Activated naive CD4-positive, alpha-beta T cell treated with Interleukin-2 at 50 U/mL for 16 hours (primary cell): ENCODE data around the gene HBE1.
"Not testable (repeated sequence)": the region's sequence is repeated elsewhere in the genome, so short reads cannot be mapped to it uniquely, and the experiment has no call there.

ENCODE experiments used
- DNase-seq: peaks from one replicate; pipeline ENCODE4 v3.0.0-alpha.2; 2020

HBE1 gene

DNA sequence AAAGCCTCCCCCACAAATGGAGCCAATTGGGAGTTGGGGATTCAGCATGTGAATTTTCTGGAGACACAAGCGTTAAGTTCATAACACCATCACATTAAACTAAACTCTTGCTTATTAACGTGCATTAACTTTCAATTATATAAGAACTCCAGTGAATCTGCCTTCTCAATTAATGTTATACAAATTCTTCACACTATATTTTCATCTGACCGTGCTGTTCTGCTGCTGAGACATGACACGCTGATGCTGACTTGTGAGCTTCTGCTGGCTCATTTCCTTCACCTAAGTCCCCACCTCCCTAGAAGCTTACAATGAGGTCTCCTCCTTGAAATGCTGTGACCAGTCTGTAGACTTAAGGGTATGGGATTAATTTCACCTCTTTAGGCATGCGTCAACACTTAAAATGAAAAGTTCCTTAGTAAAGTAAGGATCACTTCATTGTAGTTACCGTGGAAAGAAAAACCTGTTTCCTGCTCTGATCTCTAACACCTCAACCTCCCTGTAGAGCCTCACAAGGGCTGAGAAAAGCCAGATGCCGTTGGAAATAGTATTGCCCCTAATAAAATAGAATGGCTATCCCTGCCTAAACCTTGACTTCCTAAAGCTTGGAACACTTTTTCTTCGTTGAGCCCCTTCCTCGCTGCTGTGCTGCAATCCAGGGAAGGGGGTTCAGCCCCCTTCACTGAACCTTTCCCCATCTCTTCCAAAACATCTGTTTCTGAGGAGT, 17.4 kb downstream of the HBE1 start:
- DNase-seq: no peak

DNA sequence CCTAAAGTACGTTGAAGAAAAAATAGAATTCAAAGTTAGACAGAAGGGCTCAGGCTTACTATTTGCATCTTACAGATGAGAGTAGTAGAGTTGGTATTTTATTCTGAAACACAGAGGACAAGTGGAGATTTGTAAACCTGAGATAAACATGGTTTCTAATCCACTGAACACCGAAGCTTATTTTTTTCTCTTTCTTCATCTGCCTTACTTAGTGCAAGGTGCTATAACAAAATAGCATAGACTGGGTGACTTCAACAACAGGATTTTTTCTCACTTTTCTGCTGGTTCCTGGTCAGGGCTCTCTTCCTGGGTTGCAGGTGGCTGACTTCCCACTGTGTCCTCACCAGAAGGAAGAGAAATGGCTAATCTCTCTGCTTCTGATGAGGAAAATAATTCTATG, 18.0 kb downstream of the HBE1 start:
- no peak for DNase-seq

DNA sequence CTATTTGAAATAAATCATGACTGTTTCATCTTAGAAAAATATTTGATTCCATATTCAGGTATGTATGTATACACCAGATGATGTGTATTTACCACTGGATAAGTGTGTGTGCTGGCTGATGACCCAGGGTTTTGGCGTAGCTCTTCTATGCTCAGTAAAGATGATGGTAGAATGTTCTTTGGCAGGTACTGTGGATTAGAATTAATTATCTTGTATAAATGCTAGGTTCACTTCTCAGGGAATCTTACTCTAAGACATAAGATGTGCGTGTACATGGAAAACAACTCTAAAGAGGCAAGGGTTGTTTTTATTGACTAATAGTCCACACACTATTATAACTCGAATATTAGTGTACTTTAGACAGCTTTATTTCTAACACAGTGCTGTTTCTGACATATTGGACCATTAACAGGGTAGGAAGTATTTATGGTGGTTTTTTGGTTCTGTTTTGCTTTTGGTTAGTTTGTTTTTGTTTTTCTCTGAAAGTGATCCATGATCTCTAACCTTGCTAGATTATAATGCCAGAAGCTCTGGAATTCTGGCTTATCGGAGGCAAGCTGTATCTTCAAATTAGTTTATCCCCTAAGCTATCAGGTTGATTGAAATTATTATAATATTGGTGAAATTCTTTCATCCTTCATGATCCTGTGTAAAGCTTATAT, 19.1 kb downstream of the HBE1 start:
- no peak for DNase-seq

DNA sequence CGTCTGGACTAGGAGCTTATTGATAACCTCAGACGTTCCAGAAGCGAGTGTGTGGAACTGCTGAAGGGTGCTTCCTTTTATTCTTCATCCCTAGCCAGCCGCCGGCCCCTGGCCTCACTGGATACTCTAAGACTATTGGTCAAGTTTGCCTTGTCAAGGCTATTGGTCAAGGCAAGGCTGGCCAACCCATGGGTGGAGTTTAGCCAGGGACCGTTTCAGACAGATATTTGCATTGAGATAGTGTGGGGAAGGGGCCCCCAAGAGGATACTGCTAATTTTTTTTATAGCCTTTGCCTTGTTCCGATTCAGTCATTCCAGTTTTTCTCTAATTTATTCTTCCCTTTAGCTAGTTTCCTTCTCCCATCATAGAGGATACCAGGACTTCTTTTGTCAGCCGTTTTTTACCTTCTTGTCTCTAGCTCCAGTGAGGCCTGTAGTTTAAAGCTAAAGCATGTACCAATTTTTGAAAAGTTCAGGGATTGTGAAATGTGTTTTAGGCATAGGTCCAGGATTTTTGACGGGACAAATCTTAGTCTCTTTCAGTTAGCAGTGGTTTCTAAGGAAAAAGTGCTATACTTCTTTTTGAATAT, 19.8 kb downstream of the HBE1 start, which contains the start of gene HBG1:
HBG1 (minus strand) TSS at position 51 of the 590 bp plus-strand sequence. CDS start 53 bp downstream, outside the sequence.
- DNase-seq: not testable (repeated sequence)

DNA sequence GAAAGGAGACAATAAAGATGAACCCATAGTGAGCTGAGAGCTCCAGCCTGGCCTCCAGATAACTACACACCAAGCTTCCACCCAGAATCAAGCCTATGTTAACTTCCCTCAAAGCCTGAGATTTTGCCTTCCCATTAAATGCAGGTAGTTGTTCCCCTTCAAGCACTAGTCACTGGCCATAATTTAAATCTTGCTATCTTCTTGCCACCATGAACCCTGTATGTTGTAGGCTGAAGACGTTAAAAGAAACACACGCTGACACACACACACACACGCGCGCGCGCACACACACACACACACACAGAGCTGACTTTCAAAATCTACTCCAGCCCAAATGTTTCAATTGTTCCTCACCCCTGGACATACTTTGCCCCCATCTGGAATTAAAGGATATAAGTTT, 21.2 kb downstream of the HBE1 start:
- DNase-seq: not testable (repeated sequence)

DNA sequence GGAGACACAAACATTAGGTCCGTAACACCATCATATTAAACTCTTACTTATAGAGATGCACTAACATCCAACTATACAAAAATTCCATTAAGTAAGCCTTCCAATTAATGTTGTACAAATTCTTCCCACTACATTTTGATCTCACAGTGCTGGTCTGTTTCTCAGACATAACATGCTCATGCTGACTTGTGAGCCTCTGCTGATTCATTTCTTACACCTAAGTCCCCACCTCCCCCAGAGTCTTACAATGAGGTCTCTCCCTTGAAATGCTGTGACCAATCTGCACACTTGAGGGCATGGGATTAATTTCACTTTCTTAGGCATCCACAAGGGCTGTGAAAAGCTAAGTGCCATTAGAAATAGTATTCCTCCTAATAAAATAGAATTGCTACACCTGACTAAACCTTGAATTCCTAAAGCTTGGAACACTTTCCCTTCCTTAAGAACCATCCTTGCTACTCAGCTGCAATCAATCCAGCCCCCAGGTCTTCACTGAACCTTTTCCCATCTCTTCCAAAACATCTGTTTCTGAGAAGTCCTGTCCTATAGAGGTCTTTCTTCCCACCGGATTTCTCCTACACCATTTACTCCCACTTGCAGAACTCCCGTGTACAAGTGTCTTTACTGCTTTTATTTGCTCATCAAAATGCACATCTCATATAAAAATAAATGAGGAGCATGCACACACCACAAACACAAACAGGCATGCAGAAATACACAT, 22.1 kb downstream of the HBE1 start:
- DNase-seq: no peak

DNA sequence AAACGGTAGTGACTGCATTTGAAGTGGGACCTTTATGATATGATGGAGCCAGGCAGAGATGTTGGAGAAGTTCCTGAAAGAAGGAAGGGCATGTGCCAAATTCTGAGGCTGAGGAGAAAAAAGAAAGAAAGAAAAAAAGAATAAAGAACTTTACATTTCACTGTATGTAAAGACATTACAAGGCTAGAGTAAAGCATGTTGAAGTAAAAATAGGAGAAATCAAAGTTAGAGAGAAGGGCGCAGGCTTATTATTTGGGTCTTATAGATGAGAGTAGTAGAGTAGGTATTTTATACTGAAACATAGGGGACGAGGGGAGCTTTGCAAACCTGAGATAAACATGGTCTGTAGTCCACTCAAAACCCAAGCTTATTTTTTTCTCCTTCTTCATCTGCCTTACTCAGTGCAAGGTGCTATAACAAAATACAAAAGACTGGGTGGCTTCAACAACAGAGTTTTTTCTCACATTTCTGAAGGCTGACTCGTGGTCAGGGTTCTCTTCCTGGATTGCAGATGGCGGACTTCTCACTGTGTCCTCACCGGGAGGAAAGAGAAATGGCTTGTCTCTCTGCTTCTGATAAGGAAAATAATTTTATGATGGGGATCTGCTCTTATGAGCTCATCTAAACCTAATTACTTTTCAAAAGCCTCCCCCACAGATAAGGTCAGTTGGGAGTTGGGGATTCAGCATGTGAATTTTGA, 22.8 kb downstream of the HBE1 start:
- no peak for DNase-seq

DNA sequence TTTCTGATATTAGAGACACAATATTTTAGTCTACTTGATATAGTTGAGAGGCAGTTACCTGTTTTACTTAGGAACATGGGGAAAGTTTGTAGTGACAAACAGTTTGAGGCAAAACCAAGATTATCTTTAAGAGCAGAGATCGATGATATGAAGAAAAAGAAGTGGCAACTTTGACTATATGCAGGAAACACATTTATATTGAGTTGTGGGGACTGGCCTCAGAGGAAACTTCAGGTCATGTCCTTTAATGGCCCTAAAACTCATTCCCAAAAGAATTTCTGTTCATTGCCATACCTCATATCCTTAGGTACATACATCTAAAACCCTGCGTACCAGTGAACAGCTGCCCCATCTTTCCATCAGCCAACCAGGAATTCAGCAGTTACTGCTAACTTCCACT, 24.6 kb downstream of the HBE1 start:
- DNase-seq: no peak

DNA sequence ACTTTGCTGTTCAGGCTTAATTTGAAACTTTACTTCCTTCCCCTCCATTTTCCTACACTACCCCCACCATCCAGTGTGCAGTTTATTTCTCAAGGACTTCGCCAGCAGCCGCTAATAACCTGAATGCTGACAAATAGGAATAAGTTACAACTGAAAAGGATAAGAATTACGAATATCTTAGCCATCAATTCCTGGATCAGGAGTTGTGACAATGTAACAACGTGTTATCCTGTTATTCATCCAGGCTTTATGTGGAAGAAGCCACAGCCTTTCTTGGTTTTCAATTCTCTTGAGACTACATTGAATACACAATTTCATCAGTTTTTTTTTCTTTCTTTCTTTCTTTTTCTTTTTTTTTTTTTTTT, 25.9 kb downstream of the HBE1 start:
- no peak for DNase-seq

DNA sequence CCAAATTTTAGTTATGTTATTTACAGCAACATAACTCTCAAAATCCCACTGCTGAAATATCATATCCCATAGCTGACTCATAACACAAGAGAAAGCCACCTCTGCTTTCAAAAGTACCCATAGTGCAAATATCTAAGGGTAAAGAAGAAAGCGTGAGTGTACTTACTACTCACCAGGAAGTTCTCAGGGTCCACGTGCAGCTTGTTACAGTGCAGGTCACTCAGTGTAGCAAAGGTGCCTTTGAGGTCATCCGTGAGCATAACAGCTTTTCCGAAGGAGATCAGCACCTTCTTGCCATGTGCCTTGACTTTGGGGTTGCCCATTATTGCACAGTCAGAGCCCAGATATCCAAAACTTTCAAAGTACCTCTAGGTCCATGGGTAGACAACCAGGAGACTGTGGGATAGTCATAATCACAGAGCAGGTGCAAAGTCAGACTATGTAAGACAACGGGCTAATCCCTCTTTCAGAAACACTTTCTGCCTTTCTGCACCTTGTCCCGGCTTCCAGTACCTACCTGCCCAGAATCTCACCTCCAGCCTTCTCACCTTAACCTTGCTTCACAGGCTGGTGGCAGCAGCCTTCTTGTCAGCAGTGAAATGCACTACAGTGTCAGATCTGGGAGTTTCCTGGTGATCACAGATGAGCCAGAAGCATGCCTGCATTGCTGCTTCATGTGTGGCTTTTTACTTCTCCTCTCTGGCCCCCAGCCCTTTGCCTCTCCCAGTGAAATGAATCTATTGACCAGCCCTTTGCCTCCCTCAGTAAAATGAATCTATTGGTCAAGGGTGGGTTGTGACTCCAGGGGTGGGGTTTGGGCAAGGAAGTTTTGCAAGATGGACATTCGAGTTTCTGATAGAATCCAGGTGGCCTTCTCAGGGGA, 26.6 kb downstream of the HBE1 start:
- no peak for DNase-seq

DNA sequence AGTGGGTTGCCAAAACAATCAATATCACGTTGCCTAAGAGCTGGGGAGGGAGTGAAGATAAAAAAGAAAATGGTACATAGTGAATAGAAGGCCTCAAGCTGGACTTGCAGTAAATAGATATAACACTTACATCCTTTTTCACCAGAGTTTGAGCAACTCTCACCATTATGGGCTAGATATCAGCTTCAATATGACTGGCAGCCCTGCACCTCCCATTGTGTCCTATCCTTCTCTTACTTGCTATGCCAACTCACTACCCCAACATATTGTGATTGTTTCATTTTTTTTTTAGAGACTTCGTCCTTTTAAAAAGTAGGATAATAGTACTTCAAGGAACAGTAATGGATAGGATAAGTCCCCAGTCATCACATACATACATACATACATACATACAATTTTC, 27.5 kb downstream of the HBE1 start:
- no peak for DNase-seq

DNA sequence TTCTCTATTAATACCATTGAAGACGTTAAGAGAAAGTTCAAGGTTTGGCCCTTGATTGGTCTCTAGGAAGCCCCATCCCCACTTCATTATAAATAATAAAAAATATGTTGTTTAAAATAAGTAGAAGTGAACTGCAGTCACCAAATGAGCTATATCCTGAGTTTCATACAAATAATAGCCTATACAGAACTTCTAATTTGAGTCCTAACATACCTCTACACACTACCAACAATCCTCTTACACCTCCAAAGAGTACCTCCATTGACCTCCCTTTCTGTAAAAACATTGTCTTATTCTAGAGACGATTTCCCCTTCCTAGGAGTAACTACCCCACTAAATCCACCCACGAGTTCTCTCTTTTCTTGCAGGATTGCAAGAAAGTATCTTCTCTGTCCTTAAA, 28.3 kb downstream of the HBE1 start:
- no peak for DNase-seq

DNA sequence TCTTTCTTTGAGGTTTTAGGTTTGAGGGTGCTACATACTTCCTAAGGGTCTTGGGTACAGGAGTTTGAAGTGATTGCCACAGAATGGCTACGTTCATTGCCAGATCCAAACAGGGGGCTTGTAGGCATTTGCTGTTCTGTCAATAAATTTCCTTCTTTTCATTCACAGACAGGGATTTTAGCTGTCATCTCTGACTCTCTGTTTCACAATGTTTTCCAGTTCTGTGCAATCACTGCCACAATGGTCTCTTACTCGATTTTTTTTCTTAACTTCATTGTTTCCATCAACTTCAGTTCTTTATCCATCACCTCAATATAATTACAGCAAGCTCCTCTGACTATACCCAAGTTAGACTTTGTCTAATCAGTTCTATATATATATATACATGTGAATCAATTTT, 29.3 kb downstream of the HBE1 start:
- no peak for DNase-seq

DNA sequence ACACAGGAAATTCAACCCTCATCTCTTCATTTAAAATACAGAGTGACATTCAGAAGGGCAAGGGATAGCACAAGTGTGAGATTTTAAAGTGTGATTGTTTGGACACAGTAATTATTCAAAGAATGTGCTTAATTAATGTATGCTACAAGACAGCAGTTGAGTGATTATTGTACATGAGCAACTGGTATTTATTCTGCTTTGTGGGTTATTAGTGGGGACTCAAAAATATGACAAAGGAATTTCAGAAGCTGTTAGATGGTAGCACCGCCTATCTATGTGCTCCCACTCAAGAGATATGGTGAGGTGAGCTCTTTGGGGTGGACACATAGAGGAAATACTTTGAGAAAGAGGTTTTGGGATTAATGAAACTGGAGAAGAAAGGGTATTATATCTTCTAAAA, 29.7 kb downstream of the HBE1 start:
- no peak for DNase-seq

DNA sequence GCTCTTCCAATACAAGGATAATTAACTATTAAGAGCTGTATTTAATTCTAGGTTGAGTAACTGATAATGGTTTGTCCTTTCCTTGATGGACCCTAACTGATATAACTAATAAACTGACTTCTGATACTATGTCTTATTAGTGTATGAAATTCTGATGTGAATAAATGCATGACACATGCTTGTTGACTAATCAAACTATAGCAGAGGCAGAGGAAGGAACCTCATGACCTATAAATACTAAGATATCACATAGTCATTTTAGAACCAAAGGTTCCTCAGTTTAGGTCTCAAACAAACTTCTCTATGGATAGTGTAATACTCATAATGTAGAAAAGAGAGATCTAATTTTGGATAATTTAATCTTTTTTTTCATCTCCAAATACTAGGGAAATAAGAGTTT, 30.7 kb downstream of the HBE1 start:
- DNase-seq: no peak

DNA sequence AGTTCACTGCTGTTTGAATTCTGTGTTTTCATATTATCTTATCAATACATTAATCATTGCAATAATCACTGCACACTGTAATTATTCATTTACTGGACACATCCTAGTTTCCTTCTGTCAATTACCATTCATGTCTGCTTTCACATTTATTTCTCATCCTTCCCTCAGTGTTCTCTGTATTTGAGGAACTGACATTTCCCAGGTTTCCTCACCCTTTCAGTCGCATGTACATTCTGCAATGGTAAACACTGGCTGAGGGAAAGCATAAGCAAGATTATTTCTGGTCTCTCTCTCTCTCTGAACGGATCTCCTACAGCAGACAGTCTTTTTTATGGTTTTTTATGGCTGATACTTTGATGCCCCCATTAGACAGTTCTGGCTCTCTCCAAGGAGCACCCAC, 31.3 kb downstream of the HBE1 start:
- DNase-seq: no peak

DNA sequence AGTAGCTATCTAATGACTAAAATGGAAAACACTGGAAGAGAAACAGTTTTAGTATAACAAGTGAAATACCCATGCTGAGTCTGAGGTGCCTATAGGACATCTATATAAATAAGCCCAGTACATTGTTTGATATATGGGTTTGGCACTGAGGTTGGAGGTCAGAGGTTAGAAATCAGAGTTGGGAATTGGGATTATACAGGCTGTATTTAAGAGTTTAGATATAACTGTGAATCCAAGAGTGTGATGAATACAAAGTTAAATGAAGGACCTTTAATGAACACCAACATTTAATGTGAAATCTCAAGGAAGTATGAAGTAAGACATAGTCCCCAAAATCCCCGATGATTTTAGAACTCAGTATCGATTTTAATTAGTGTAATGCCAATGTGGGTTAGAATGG, 32.3 kb downstream of the HBE1 start:
- DNase-seq: no peak

DNA sequence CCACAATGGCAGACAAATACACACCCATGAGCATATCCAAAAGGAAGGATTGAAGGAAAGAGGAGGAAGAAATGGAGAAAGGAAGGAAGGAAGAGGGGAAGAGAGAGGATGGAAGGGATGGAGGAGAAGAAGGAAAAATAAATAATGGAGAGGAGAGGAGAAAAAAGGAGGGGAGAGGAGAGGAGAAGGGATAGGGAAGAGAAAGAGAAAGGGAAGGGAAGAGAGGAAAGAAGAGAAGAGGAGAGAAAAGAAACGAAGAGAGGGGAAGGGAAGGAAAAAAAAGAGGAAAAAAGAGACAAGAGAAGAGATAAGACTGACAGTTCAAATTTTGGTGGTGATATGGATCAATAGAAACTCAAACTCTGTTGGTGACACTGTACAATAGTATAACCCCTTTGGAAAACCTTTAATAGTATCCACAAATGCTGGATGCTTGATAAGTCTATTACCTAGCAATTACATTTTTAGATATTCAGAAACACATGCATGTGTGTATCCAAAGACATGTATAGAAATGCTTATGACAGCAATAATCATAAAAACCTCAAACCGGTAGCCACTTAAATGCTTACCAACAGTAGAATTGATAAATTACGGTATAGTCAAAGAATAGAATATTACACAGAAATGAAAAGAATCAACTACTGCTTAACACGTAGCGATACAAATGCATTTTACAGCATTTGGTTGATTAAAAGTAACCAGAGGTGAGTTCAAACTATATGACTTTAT, 34.2 kb downstream of the HBE1 start:
- no peak for DNase-seq

DNA sequence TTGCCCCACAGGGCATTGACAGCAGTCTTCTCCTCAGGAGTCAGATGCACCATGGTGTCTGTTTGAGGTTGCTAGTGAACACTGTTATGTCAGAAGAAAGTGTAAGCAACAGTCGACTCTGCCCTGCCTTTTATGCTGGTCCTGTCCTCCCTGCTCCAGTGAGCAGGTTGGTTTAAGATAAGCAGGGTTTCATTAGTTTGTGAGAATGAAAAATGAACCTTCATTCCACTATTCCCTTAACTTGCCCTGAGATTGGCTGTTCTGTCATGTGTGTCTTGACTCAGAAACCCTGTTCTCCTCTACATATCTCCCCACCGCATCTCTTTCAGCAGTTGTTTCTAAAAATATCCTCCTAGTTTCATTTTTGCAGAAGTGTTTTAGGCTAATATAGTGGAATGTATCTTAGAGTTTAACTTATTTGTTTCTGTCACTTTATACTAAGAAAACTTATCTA, 35.3 kb downstream of the HBE1 start, which contains the start of gene HBD:
HBD (minus strand) TSS at position 103 of the 454 bp plus-strand sequence; CDS start at position 53, 50 bp downstream.
- no peak for DNase-seq

DNA sequence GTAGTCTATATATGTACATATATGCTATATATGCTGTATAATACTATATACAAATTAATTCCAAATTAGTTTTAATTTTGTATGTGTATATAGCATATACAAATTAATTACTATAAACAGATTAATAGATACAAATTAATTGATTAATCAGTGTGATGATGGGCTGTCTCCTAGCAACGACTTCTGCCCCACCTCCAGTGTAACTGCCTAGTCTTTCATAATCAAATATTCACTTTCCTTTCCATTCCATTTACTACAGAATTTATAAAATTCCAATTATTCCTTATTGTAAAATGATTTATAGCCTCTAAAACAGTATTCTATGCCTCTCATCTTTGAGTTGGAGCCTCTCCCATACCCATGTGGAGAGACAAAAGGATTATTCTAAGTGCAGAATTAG, 36.4 kb downstream of the HBE1 start:
- no peak for DNase-seq

DNA sequence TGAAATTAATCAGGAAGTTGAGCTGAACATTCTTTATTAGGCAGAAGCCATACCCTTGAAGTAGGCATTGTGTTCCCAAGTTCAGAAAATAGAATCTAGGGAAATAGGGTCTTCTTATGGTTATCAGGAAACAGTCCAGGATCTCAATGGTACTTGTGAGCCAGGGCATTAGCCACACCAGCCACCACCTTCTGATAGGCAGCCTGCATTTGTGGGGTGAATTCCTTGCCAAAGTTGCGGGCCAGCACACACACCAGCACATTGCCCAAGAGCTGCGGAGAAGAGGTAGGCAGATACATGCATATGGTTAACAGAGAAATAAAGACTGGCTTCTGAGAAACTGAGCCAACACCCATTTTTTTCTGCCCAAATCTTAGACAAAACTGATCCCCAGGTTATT, 36.9 kb downstream of the HBE1 start:
- DNase-seq: no peak
